Measurements from ENCODE around the gene CHRNA9. TPM values are rescaled to one million over a fixed set of nuclear protein-coding genes. Genes with fewer than 3 reads are reported as not detected.

CHRNA9 gene
- total and polyA plus RNA-seq, 12 donors, result not detected

DNA sequence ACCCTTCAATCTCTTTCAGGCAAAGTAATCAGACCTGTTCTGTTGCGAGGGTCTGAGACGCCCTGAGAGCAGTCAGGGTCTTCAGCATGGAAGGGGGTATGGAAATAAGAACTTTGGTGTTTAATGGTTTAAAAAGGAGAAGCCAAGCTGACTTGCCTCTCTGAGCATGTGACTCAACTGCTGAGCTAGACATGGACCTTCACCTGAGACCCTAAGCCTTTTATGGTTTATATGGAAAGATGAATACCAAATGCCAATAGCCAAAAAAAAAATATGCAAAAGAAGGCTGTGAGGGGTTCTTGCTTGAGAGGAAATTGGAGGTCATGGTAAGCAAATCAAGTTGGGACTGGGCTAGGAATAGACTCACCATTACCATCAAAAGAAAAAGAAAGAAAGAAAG is 30.6 kb downstream of the CHRNA9 start:
- H3K27me3 ChIP-seq, result no peaks in the 10 kb centered on the region
- 35 to 77% (median 65%) methylated on average over 2 of the region's 2 CpGs for WGBS, 4 donors
- TF ChIP-seq POLR2A (IDR thresholded peaks at IDR 0.05), result no peak
- TF ChIP-seq, protein P1, sequence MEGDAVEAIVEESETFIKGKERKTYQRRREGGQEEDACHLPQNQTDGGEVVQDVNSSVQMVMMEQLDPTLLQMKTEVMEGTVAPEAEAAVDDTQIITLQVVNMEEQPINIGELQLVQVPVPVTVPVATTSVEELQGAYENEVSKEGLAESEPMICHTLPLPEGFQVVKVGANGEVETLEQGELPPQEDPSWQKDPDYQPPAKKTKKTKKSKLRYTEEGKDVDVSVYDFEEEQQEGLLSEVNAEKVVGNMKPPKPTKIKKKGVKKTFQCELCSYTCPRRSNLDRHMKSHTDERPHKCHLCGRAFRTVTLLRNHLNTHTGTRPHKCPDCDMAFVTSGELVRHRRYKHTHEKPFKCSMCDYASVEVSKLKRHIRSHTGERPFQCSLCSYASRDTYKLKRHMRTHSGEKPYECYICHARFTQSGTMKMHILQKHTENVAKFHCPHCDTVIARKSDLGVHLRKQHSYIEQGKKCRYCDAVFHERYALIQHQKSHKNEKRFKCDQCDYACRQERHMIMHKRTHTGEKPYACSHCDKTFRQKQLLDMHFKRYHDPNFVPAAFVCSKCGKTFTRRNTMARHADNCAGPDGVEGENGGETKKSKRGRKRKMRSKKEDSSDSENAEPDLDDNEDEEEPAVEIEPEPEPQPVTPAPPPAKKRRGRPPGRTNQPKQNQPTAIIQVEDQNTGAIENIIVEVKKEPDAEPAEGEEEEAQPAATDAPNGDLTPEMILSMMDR (IDR thresholded peaks at IDR 0.05), result no peak
- no peaks in the 10 kb centered on the region for H3K4me1 ChIP-seq (replicated peaks in 1 of 2)
- no peak overlapping the region for H3K27ac ChIP-seq
- H3K4me3 ChIP-seq, result no peak overlapping the region
- H3K9me3 ChIP-seq (replicated peaks in 1 of 3), result no peaks in the 10 kb centered on the region
- intact Hi-C loops (cut with DNase I), result loop anchor here in 1 of 2 donors (2.0 kb wide), 1 partner anchor 51 kb away; no protein-coding TSS in a partner anchor
- DNase-seq, result no peak
- H3K36me3 ChIP-seq (replicated peaks in 1 of 2), result no peaks in the 10 kb centered on the region

DNA sequence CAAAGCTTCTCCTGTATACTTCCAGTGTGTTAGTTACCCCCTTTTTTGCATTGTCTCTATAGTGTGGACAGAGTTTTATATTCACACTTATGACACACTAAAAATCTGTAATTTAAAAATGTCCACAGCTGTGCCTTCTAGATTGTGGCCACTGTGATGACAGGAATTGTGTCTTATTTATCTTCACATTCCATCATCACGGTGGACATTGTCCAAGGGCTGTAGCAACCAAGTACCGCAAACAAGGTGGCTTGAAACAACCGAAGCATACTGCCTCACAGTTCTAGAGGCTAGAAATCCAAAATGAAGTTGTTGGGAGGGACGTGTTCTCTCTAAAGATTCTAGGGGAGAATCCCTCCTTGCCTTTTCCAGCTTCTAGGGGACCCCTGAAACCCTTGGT is 32.3 kb downstream of the CHRNA9 start:
- Histone ChIP-seq H3K36me3 (replicated peaks in 1 of 2) (no peaks in the 10 kb centered on the region), H3K4me3 (no peak overlapping the region), H3K4me1 (replicated peaks in 1 of 2) (no peaks in the 10 kb centered on the region), H3K9me3 (replicated peaks in 1 of 3) (no peaks in the 10 kb centered on the region), H3K27ac (no peak overlapping the region), H3K27me3 (no peaks in the 10 kb centered on the region)
- DNase-seq, result no peak
- intact Hi-C loops (cut with DNase I), result loop anchor here in 1 of 2 donors (2.0 kb wide), 1 partner anchor 49 kb away; no protein-coding TSS in a partner anchor
- WGBS, 4 donors, result 81 to 88% (median 83%) methylated on average over 4 of the region's 4 CpGs
- no peak for TF ChIP-seq POLR2A (IDR thresholded peaks at IDR 0.05)
- TF ChIP-seq, protein P1 (IDR thresholded peaks at IDR 0.05), result no peak

DNA sequence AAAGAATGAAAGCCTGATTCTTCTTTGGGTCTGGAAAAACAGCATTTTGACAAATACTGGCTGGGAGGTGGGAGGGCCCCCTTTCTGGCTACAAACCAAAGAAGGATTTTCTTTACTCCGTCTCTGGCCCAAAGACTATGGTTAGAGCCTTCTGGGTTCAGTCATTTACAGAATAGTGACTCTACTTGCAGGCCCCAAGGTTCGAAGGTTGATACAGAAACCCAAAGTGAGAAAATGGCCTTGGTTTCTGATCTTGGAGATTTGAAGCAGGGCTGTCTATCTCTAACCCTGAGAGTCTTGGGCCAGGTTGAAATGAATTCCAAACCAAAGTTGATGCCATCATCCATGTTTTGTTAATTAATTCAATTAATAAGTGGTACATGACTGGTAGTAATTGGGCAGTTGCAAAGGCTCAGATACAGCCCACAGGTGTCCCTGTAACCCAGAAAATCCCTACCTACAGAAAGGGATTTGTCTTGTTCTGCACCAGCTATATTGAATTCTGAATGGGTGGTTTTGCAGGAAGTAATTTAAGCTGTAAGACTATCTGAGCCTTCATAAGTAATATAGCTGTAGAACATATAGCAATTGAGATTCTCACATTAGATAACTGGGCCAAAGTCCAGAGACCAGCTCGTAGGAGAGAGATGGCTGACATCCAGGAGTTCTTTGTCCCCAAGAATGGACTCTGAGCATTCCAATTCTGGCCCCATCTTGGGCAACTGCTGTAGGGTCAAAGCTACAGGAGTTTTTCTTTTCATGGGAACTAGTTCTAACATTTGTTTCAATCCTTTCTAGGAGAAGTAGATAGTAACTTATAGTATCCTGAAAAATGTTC is 34.5 kb downstream of the CHRNA9 start:
- Histone ChIP-seq H3K27me3 (no peaks in the 10 kb centered on the region), H3K4me3 (no peak overlapping the region), H3K36me3 (replicated peaks in 1 of 2) (no peaks in the 10 kb centered on the region), H3K9me3 (replicated peaks in 1 of 3) (no peaks in the 10 kb centered on the region), H3K4me1 (replicated peaks in 1 of 2) (no peaks in the 10 kb centered on the region), H3K27ac (no peak overlapping the region)
- TF ChIP-seq POLR2A (IDR thresholded peaks at IDR 0.05), result no peak
- TF ChIP-seq, protein P1 (IDR thresholded peaks at IDR 0.05), result peak in 1 of 6 experiments; percentile 16
- no peak for DNase-seq
- 55 to 70% (median 62%) methylated on average over 3 of the region's 3 CpGs for WGBS, 4 donors
- intact Hi-C loops (cut with DNase I), result no loop called here

DNA sequence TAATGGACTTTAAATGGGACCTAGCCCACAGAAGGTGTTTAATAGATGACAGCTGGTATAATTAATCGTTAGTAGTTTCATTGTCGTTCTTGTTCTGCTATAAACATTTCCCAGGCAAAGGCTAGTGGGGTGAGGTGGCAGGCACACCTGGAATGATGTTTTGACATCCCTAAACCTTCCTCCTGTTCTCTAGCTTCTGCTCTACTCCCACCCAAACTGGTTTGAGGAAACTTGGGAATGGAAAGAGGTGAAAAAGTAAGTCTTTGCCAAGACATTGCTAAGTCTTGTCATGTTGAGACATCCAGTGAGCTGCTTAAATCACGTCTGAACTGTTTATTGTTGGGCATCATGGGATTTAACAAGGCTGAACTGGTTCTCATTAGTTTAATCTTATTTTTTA is 37.5 kb downstream of the CHRNA9 start:
- DNase-seq, result no peak
- no peaks in the 10 kb centered on the region for H3K4me1 ChIP-seq (replicated peaks in 1 of 2)
- 81 to 88% (median 82%) methylated on average over 3 of the region's 3 CpGs for WGBS, 4 donors
- H3K27me3 ChIP-seq, result no peaks in the 10 kb centered on the region
- H3K9me3 ChIP-seq (replicated peaks in 1 of 3), result no peaks in the 10 kb centered on the region
- no peaks in the 10 kb centered on the region for H3K36me3 ChIP-seq (replicated peaks in 1 of 2)
- TF ChIP-seq POLR2A (IDR thresholded peaks at IDR 0.05), result no peak
- TF ChIP-seq, protein P1 (IDR thresholded peaks at IDR 0.05), result no peak
- H3K4me3 ChIP-seq, result no peak overlapping the region
- intact Hi-C loops (cut with DNase I), result no loop called here
- H3K27ac ChIP-seq, result no peak overlapping the region

Data from adrenal gland (tissue), 12 donors.